ENCODE measurements around the gene E4F1. TPM values are rescaled to one million over a fixed set of nuclear protein-coding genes. Genes with fewer than 3 reads are reported as not detected.

The E4F1 gene
- total RNA-seq, 1 experiment from 2014 or later: 30.1 TPM

- peak overlapping the region; percentile 75; the same call in 1 of the 2 replicates for H3K4me3 ChIP-seq (ENCODE audit: low read depth, low read length)
- H3K36me3 ChIP-seq (ENCODE audit: control insufficient read depth, insufficient read depth, low read length): peaks cover 3% of the 10 kb centered on the region; the same call in 1 of the 2 replicates
- POLR2A ChIA-PET: no interaction called here
- no peaks in the 10 kb centered on the region for H3K9me3 ChIP-seq
- no peak for DNase-seq
- peaks cover 29% of the 10 kb centered on the region for H3K4me1 ChIP-seq
- Mint-ChIP-seq H3K9me3 (ENCODE audit: unreplicated experiment) (no peaks in the 10 kb centered on the region), H3K4me3 (ENCODE audit: unreplicated experiment) (peak overlapping the region; percentile 73), H3K36me3 (ENCODE audit: insufficient read depth, unreplicated experiment) (peaks cover 65% of the 10 kb centered on the region), H3K27ac (ENCODE audit: unreplicated experiment) (peak overlapping the region; percentile 66), H3K27me3 (ENCODE audit: insufficient read depth, unreplicated experiment) (no peaks in the 10 kb centered on the region), H3K4me1 (ENCODE audit: low read depth, unreplicated experiment) (peaks cover 2% of the 10 kb centered on the region)
- intact Hi-C loops (cut with micrococcal nuclease; ENCODE audit: unreplicated experiment): no loop called here
- TF ChIP-seq CTCF (IDR thresholded peaks at IDR 0.05; ENCODE audit: insufficient read depth in 1 of 2, low read depth in 1 of 2, low read length in 1 of 2, severe bottlenecking in 1 of 2, unreplicated experiment in 1 of 2): no peak
- TSS peak; percentile 61 for BruUV-seq (replicated peaks)
- CTCF ChIA-PET: no interaction called here
- H3K27me3 ChIP-seq (replicated peaks; ENCODE audit: control insufficient read depth, insufficient read depth, low read length): no peaks in the 10 kb centered on the region
Observed at GRCh38 chr16:2212362-2213324, 10.7 kb upstream of the E4F1 start.

DNA sequence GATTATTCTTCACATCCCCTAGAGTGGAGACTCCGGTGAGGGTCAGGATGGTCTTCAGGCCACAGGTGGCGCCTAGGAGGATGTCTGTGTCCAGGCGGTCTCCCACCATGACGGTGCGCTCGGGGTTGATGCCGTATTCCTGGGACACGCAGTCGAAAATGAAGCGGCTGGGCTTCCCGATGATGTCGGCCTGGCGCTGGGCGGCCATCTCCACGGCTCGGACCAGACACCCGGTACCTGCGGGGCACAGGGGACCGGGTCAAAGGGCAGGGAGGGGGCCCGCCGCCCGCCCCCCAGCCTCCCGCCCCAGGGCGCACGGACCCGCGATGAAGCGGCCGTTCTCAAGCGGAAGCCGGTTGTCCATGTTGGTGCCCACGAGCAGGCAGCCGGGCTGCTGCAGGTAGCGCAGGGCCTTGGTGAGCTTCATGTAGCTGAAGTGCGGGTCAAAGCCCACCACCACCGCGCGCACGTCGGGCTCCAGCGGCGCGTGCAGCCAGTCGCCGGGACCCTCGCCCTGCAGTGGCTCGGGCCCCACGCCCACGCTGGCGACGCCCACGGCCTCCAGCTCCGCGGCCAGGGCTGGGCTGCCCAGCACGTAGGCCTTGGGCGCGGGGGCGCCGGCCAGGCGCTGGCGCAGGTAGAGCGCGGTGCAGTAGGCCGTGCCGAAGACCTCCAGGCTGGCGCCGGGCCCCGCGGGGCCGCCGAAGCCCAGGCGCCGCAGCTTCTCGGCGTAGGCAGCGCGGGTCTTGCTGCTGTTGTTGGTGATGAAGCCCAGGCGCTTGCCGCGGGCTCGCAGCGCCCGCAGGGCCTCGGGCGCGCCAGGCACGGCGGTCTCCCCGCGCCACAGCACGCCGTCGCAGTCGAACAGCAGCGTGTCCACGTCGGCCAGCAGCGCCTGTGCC, 9.3 kb upstream of the E4F1 start:
- CTCF ChIA-PET: interaction anchor here (1.0 to 1.6 kb wide), 4 partner anchors 19 to 216 kb away, joined by 4 to 10 read pairs (median 8); partner anchors contain the start of gene ECI1

More for the DNA sequence above, 9.3 kb upstream of the E4F1 start:
- TF ChIP-seq CTCF (IDR thresholded peaks at IDR 0.05; ENCODE audit: insufficient read depth in 1 of 2, low read depth in 1 of 2, low read length in 1 of 2, severe bottlenecking in 1 of 2, unreplicated experiment in 1 of 2): no peak
- H3K9me3 Mint-ChIP-seq (ENCODE audit: unreplicated experiment): no peaks in the 10 kb centered on the region
- Histone ChIP-seq H3K4me3 (ENCODE audit: low read depth, low read length) (peak overlapping the region; percentile 75), H3K27me3 (replicated peaks; ENCODE audit: control insufficient read depth, insufficient read depth, low read length) (no peaks in the 10 kb centered on the region), H3K36me3 (ENCODE audit: control insufficient read depth, insufficient read depth, low read length) (peaks cover 3% of the 10 kb centered on the region; the same call in 1 of the 2 replicates), H3K9me3 (no peaks in the 10 kb centered on the region), H3K4me1 (peaks cover 29% of the 10 kb centered on the region)
- peak overlapping the region; percentile 66 for H3K27ac Mint-ChIP-seq (ENCODE audit: unreplicated experiment)
- H3K27me3 Mint-ChIP-seq (ENCODE audit: insufficient read depth, unreplicated experiment): no peaks in the 10 kb centered on the region
- H3K4me1 Mint-ChIP-seq (ENCODE audit: low read depth, unreplicated experiment): no peaks in the 10 kb centered on the region
- BruUV-seq (replicated peaks): no TSS peak
- intact Hi-C loops (cut with micrococcal nuclease; ENCODE audit: unreplicated experiment): no loop called here
- peaks cover 51% of the 10 kb centered on the region for H3K36me3 Mint-ChIP-seq (ENCODE audit: insufficient read depth, unreplicated experiment)
- DNase-seq: no peak
- POLR2A ChIA-PET: interaction anchor here (0.6 to 2.0 kb wide), 12 partner anchors 8 to 755 kb away, joined by 3 to 21 read pairs (median 4); partner anchors contain the start of genes E4F1, ECI1, KCTD5 and RPS2
- peak overlapping the region; percentile 74 for H3K4me3 Mint-ChIP-seq (ENCODE audit: unreplicated experiment)

All from Caco-2 (cell line).